Measurements from ENCODE around the gene MZB1. TPM values are rescaled to one million over a fixed set of nuclear protein-coding genes. Genes with fewer than 3 reads are reported as not detected.

Gene MZB1
- total RNA-seq, 1 donor from 2014 or later, result 53.6 TPM

DNA sequence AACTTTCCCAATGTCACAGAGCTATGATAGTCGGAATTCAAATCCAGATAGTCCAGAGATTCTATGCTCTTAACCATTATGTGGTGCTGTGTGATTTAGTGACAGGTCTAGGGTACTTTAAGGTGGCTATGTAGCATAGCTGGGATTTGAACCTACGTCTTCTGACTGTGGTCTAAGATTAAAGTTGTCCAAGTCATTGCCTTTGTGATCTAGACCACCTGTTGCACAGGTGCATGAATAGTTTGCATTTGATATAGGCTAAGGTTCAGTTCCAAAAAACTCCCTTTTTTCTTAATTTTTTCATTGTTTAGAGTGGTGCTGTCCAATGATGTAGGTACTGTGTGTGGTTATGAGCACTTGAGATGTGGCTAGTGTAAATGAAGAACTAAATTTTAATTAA, 45.5 kb downstream of the MZB1 start:
- H3K4me3 Mint-ChIP-seq (ENCODE audit: low read depth), result peak overlapping the region; percentile 13
- H3K9me3 Mint-ChIP-seq, result no peaks in the 10 kb centered on the region
- intact Hi-C loops (cut with micrococcal nuclease), result no loop called here
- no peak for DNase-seq (ENCODE audit: low spot score)
- H3K4me1 Mint-ChIP-seq (ENCODE audit: low read depth), result peaks cover 32% of the 10 kb centered on the region
- peaks cover 30% of the 10 kb centered on the region for H3K36me3 Mint-ChIP-seq (ENCODE audit: low read depth)
- no peak overlapping the region for H3K27ac Mint-ChIP-seq
- H3K27me3 Mint-ChIP-seq (ENCODE audit: low read depth), result no peaks in the 10 kb centered on the region

DNA sequence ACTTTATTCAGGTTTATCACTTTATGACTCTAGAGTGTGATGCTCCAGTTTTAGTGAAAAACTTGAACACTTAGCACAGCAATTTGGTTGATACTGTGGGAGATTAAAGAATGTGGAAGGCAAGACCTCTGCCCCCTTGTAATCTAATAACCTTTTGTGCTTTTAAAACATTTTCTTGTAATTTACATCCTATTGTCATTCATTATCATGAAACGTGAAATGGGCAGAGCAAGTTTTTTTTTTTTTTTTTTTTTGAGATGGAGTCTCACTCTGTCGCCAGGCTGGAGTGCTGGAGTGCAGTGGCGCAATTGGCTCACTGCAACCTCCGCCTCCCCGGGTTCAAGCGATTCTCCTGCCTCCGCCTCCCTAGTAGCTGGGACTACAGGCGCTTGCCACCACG, 46.2 kb downstream of the MZB1 start:
- no peaks in the 10 kb centered on the region for H3K9me3 Mint-ChIP-seq
- intact Hi-C loops (cut with micrococcal nuclease), result no loop called here
- H3K36me3 Mint-ChIP-seq (ENCODE audit: low read depth), result peaks cover 25% of the 10 kb centered on the region
- peak overlapping the region; percentile 93 for H3K4me3 Mint-ChIP-seq (ENCODE audit: low read depth)
- H3K27me3 Mint-ChIP-seq (ENCODE audit: low read depth), result no peaks in the 10 kb centered on the region
- no peak for DNase-seq (ENCODE audit: low spot score)
- peaks cover 29% of the 10 kb centered on the region for H3K4me1 Mint-ChIP-seq (ENCODE audit: low read depth)
- H3K27ac Mint-ChIP-seq, result peak overlapping the region; percentile 98

DNA sequence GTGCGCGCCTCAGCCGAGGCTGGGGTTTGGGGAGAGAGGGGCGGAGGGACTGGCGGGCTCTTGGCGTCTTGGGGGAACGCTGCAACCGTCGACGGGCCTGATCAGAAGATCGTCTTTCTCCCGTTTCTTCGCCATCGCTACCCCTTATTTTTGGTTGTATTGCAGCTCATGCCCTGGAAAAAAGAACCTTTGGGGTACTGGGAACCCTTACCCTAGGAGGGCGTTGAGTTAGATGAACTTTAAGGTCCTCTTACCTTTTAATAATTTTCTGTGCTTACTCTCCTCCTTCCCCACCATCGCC, 47.3 kb downstream of the MZB1 start:
- intact Hi-C loops (cut with micrococcal nuclease), result loop anchor here (1.0 kb wide), 1 partner anchor 48 kb away; no protein-coding TSS in a partner anchor
- peaks cover 24% of the 10 kb centered on the region for H3K36me3 Mint-ChIP-seq (ENCODE audit: low read depth)
- H3K4me1 Mint-ChIP-seq (ENCODE audit: low read depth), result peaks cover 27% of the 10 kb centered on the region
- H3K4me3 Mint-ChIP-seq (ENCODE audit: low read depth), result peak overlapping the region; percentile 93
- no peaks in the 10 kb centered on the region for H3K9me3 Mint-ChIP-seq
- no peak for DNase-seq (ENCODE audit: low spot score)
- no peaks in the 10 kb centered on the region for H3K27me3 Mint-ChIP-seq (ENCODE audit: low read depth)
- H3K27ac Mint-ChIP-seq, result peak overlapping the region; percentile 98

DNA sequence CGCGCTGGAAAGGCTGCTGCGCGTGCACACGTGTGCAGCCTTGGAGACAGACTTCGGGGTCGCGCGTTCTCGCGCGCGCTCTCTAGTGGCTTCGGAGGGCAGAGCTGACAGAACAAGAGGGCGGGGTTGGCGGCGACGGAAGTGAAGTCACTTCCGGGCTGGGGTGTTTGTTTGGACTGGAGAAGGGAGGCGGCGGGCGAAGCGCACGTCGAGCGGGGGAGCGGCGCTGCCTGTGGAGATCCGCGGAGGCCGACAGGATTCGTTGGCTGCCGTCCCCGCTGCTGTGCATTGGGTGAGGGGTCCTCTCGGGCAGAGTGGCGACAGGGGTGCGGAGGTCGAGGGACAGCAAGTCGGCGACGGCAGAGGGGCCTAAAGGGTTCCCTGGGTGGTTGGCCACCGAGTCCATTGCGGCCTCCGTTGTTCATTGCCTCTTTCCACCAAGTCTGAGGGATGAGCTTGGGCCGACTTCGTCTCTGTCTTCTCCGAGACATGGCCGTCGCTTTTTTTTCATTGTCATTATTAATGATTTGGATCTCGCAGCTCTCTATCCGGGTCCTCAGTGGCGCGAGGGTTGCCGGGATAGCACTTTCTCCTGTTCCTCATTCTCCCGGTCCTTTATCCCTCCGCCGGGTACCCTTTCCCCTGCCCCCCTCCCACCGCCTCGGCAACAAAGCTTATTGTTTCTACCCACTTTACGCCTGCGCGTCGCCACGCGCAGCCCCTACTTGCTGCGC, 47.9 kb downstream of the MZB1 start, which contains the start of gene PAIP2:
PAIP2 (plus strand) TSS at position 166 of the 734 bp plus-strand sequence. CDS start 21,931 bp downstream, outside the sequence.
- peak; percentile 97 for DNase-seq (ENCODE audit: low spot score)
- peak within 1 kb of the TSS; percentile 98 for H3K27ac Mint-ChIP-seq
- H3K36me3 Mint-ChIP-seq (ENCODE audit: low read depth), result peaks cover 20% of the 10 kb centered on the region
- no peaks in the 10 kb centered on the region for H3K27me3 Mint-ChIP-seq (ENCODE audit: low read depth)
- H3K4me1 Mint-ChIP-seq (ENCODE audit: low read depth), result peaks cover 27% of the 10 kb centered on the region
- H3K9me3 Mint-ChIP-seq, result no peaks in the 10 kb centered on the region
- H3K4me3 Mint-ChIP-seq (ENCODE audit: low read depth), result peak within 1 kb of the TSS; percentile 93
- intact Hi-C loops (cut with micrococcal nuclease), result loop anchor here (1.0 kb wide), 2 partner anchors 48 to 49 kb away; partner anchors contain the start of gene MATR3

DNA sequence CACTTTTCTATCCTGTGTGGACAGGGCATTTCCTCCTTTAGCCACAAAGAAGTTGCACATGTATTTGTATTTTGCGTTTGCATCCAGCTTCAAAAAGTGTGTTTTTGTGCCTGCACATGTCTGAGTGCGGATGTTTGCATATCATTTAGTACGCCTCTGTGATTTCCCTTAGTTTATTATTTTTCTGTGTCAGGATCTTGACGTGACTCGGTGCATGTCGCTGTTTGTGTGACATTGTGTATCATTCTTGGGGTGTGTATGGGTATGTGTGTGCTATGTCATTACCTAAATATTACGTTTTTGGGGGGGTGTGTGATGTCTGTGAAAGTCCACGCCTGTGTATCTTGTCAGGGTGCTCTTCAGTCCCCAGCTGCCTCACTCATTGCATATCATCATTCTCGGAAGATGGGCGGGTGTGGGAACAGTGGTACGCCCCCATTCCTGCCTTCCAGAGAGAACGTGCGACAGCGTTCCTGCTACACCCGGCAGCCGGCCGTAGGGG, 48.5 kb downstream of the MZB1 start:
- Mint-ChIP-seq H3K27ac (peak overlapping the region; percentile 98), H3K36me3 (ENCODE audit: low read depth) (peaks cover 18% of the 10 kb centered on the region), H3K4me1 (ENCODE audit: low read depth) (peaks cover 27% of the 10 kb centered on the region), H3K27me3 (ENCODE audit: low read depth) (no peaks in the 10 kb centered on the region), H3K9me3 (no peaks in the 10 kb centered on the region), H3K4me3 (ENCODE audit: low read depth) (peak overlapping the region; percentile 93)
- DNase-seq (ENCODE audit: low spot score), result no peak
- intact Hi-C loops (cut with micrococcal nuclease), result loop anchor here (1.0 kb wide), 1 partner anchor 48 kb away; the partner anchor contains the start of gene MATR3

DNA sequence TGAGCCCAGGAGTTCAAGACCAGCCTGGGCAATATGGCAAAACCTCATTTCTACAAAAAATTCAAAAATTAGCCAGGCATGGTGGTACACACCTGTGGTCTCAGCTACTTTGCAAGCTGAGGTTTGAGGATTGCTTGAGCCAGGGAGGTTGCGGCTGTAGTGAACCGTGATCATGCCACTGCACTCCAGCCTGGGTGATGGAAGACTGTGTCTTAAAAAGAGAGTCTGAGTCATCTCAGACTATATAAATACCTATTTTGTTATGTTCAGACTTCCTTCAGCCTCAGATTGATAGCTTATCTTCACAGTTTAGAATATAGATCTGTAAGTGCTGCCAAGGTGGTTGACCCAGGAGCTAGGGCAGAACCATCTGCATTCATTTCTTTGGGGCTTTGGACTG, 49.7 kb downstream of the MZB1 start:
- H3K9me3 Mint-ChIP-seq, result no peaks in the 10 kb centered on the region
- no peak overlapping the region for H3K27ac Mint-ChIP-seq

More for the DNA sequence above, 49.7 kb downstream of the MZB1 start:
- no peak for DNase-seq (ENCODE audit: low spot score)
- no peaks in the 10 kb centered on the region for H3K27me3 Mint-ChIP-seq (ENCODE audit: low read depth)
- H3K4me1 Mint-ChIP-seq (ENCODE audit: low read depth), result peaks cover 28% of the 10 kb centered on the region
- intact Hi-C loops (cut with micrococcal nuclease), result no loop called here
- H3K36me3 Mint-ChIP-seq (ENCODE audit: low read depth), result peaks cover 10% of the 10 kb centered on the region
- H3K4me3 Mint-ChIP-seq (ENCODE audit: low read depth), result no peak overlapping the region

Other genes with a start within 250 kb of the MZB1 start
- 31.1 and 37.8 TPM in 2 replicates for gene SIL1, start 191.5 kb downstream of the MZB1 start, total RNA-seq
- gene MATR3, start 96.2 kb downstream of the MZB1 start, total RNA-seq, result 259 TPM in 2 replicates
- 98.2 and 107 TPM in 2 replicates for gene PAIP2, start 48.1 kb downstream of the MZB1 start, total RNA-seq
- gene SLC23A1, start 6.6 kb downstream of the MZB1 start, total RNA-seq, result 2.1 and 4.2 TPM in 2 replicates
- gene PROB1, start 5.2 kb upstream of the MZB1 start, total RNA-seq, result 7.7 and 8.3 TPM in 2 replicates
- gene SPATA24, start 14.2 kb upstream of the MZB1 start, total RNA-seq, result 4.7 and 4.8 TPM in 2 replicates
- gene DNAJC18, start 49.6 kb upstream of the MZB1 start, total RNA-seq, result 29.8 and 35.8 TPM in 2 replicates
- 1.0 and 1.7 TPM in 2 replicates for gene ECSCR, start 72.8 kb upstream of the MZB1 start, total RNA-seq
- gene SMIM33, start 81.1 kb upstream of the MZB1 start, total RNA-seq, result 0.23 and 0.25 TPM in 2 replicates
- 167 and 169 TPM in 2 replicates for gene STING1, start 92.8 kb upstream of the MZB1 start, total RNA-seq
- gene UBE2D2, start 171.4 kb upstream of the MZB1 start, total RNA-seq, result 249 and 262 TPM in 2 replicates

Measured in activated T-helper 2 cell treated with anti-CD3 and anti-CD28 coated beads, Interferon-gamma antibody, Interleukin-2, Interleukin-4, amounts not matched to agents 10 μg/mL and 5 μg/mL and 100 μg/mL, durations not matched to agents 14 hours and 24 hours and 36 hours (primary cell).